ENCODE measurements around the gene GAP43.

DNA sequence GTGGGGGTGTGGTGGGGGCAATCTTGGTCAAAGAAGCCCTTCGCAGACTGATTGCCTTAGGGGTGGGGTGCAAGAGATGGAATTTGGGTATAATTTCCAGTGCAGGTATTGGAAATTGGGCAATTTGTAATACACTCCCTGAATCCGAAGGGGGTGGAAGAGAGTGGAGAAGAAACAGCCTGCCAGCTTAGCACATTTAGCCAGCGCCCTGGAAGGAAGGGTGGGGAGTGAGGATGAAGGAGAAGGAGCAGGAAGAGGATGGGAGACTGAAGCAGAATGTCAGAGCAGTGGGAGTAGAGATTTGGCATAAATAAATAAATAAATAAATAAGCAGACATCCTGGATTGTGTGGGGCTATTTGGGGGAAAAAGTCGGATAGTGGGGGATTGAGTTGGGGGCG lies 1.6 kb downstream of the GAP43 start:
- no peak for TF ChIP-seq CTCF (IDR thresholded peaks at IDR 0.05; ENCODE audit: low read depth, low read length, poor library complexity, severe bottlenecking)
- TF ChIP-seq EZH2phosphoT487 (IDR thresholded peaks at IDR 0.05; ENCODE audit: borderline replicate concordance, low read length): no peak
